K562 (cell line): ENCODE results near the gene RBM26. TPM values are rescaled to one million over a fixed set of nuclear protein-coding genes. Genes with fewer than 3 reads are reported as not detected.

ENCODE experiments used
- ATAC-seq: fragments of 200-7000 bp; cut with Tn5 transposase; 3 replicates; pipeline ENCODE4 v1.9.1; 2020; ENCODE audit warnings: moderate library complexity
- BruUV-seq: library from RNA; stranded (reverse); fragments of 400-500 nt; replicated peaks from 2 replicates; lab custom pipeline; 2021; lab: Mats Ljungman, UMichigan
- CTCF ChIA-PET: fragments of 300-600 bp; formaldehyde crosslinking; extraction: SDS; loops from one replicate; lab custom pipeline; 2021; ENCODE audit warnings: low intra/inter-chr PET ratio; lab: Yijun Ruan, JAX
- POLR2A ChIA-PET: fragments of 300-600, 350-650 bp; sonication (Branson Sonifier 250); formaldehyde crosslinking; extraction: SDS; loops from one replicate; lab custom pipeline; 2021; ENCODE audit warnings: antibody characterized with exemption, inconsistent platforms; lab: Yijun Ruan, JAX
- DNase-seq, 4 experiments: peaks; one replicate each; pipeline versions ENCODE4 v3.0.0 to v3.0.0-alpha.2; 2011 to 2018; ENCODE audit warnings: low spot score in 3 of 4, mixed read lengths in 3 of 4; ENCODE audit errors: extremely low read depth in 1 of 4
- FAIRE-seq: peaks from 2 replicates; lab custom pipeline; 2011; peaks lifted over from hg19 to GRCh38; lab: Jason Lieb, UNC
- H2AFZ ChIP-seq: 2 replicates; pipeline ENCODE4 v1.6.0; 2011; ENCODE audit warnings: low read depth, low read length, control low read depth, inconsistent platforms
- H3K27ac ChIP-seq: fragments of 200-600 bp; 3 replicates; pipeline ENCODE4 v1.8.0; 2011; ENCODE audit warnings: low read depth, mild to moderate bottlenecking, control low read depth, inconsistent platforms, low read length, moderate library complexity, mixed read lengths; ENCODE audit errors: extremely low read depth
- H3K27me3 ChIP-seq, 2 experiments: fragments of 300-600 bp in 1 of 2; 2 replicates in 1 of 2; 3 replicates in 1 of 2; pipeline versions ENCODE4 v1.6.0 to v1.8.0; 2011; ENCODE audit warnings: inconsistent platforms in 2 of 2, low read length in 2 of 2, mild to moderate bottlenecking in 1 of 2, mixed read lengths in 1 of 2, moderate library complexity in 1 of 2; ENCODE audit not compliant: control insufficient read depth in 2 of 2, insufficient read depth in 2 of 2
- H3K36me3 ChIP-seq: fragments of 300-600 bp; 3 replicates; pipeline ENCODE4 v1.8.0; 2011; ENCODE audit warnings: mild to moderate bottlenecking, low read length, inconsistent platforms; ENCODE audit not compliant: control insufficient read depth, insufficient read depth
- H3K4me1 ChIP-seq, 2 experiments: fragments of 200-600 bp in 1 of 2; replicated peaks in 1 of 2; 2 replicates in 1 of 2; 3 replicates in 1 of 2; pipeline versions ENCODE4 v1.5.1 to v1.8.0; 2011; ENCODE audit warnings: inconsistent platforms in 2 of 2, low read length in 2 of 2, mild to moderate bottlenecking in 1 of 2, mixed read lengths in 1 of 2, moderate library complexity in 1 of 2; ENCODE audit not compliant: control insufficient read depth in 2 of 2, insufficient read depth in 2 of 2
- H3K4me2 ChIP-seq: 2 replicates; pipeline ENCODE4 v1.6.1; 2011; ENCODE audit warnings: low read length, control low read depth, inconsistent platforms, mixed read lengths; ENCODE audit not compliant: insufficient read depth
- H3K4me3 ChIP-seq: fragments of 200-600 bp; sonication (generic), shearing (Covaris generic); 2 replicates; pipeline ENCODE4 v1.5.1; 2016; ENCODE audit warnings: control low read depth, inconsistent platforms
- H3K79me2 ChIP-seq: fragments of 200-600 bp; 3 replicates; pipeline ENCODE4 v1.8.0; 2011; ENCODE audit warnings: low read length, inconsistent platforms; ENCODE audit not compliant: control insufficient read depth, insufficient read depth
- H3K9ac ChIP-seq, 2 experiments: 2 replicates each; pipeline versions ENCODE4 v1.6.0 to v1.6.1; 2011; ENCODE audit warnings: low read depth in 2 of 2, low read length in 2 of 2, control low read depth in 1 of 2, inconsistent platforms in 1 of 2, mild to moderate bottlenecking in 1 of 2, mixed read lengths in 1 of 2; ENCODE audit not compliant: insufficient read depth in 1 of 2
- H3K9me1 ChIP-seq: one replicate; pipeline ENCODE4 v1.6.0; 2011; ENCODE audit warnings: inconsistent platforms, mild to moderate bottlenecking, low read length, moderate library complexity; ENCODE audit not compliant: control insufficient read depth, insufficient read depth
- H3K9me3 ChIP-seq: replicated peaks from 2 replicates; pipeline ENCODE4 v1.5.1; 2011; ENCODE audit warnings: low read depth, low read length, inconsistent platforms; ENCODE audit not compliant: control insufficient read depth, insufficient read depth
- H4K20me1 ChIP-seq: replicated peaks from 2 replicates; pipeline ENCODE4 v1.6.1; 2011; ENCODE audit warnings: low read length, inconsistent platforms, mixed read lengths; ENCODE audit not compliant: control insufficient read depth, insufficient read depth
- CHD2 ChIP-seq: IDR thresholded peaks from 2 replicates; pipeline ENCODE4 v1.6.1; 2011; ENCODE audit warnings: low read depth, low read length
- EP400 ChIP-seq: fragments of 450-650 bp; IDR thresholded peaks from 2 replicates; pipeline ENCODE4 v1.6.1; 2017; ENCODE audit warnings: antibody characterized with exemption, mild to moderate bottlenecking, moderate library complexity
- HEY1 ChIP-seq: fragments of 250-450 bp; sonication (Bioruptor Pico); IDR thresholded peaks from 2 replicates; pipeline ENCODE4 v1.5.0; 2020; ENCODE audit warnings: mild to moderate bottlenecking, moderate library complexity, borderline replicate concordance
- HNRNPLL ChIP-seq: fragments of 200-400 bp; formaldehyde crosslinking; IDR thresholded peaks from 2 replicates; pipeline ENCODE4 v1.6.1; 2017; ENCODE audit warnings: low read length, low read depth, mild to moderate bottlenecking; ENCODE audit not compliant: poor library complexity, severe bottlenecking
- KLF10 ChIP-seq: fragments of 250-450 bp; sonication (Bioruptor Pico); IDR thresholded peaks from 2 replicates; pipeline ENCODE4 v1.6.1; 2021; ENCODE audit warnings: matching md5 sums
- MEF2A ChIP-seq: IDR thresholded peaks from 2 replicates; pipeline ENCODE4 v1.6.1; 2011; ENCODE audit warnings: low read depth, mild to moderate bottlenecking, low read length, moderate library complexity; ENCODE audit not compliant: control insufficient read depth
- MTF1 ChIP-seq: fragments of 250-450 bp; sonication (Bioruptor Pico); IDR thresholded peaks from 2 replicates; pipeline ENCODE4 v1.9.0; 2021; ENCODE audit warnings: moderate library complexity, mild to moderate bottlenecking, inconsistent platforms, borderline replicate concordance
- NFE2L1 ChIP-seq: fragments of 450-650 bp; IDR thresholded peaks from 2 replicates; pipeline ENCODE4 v1.6.1; 2016; ENCODE audit warnings: missing genetic modification characterization, low read depth, mild to moderate bottlenecking, missing compliant biosample characterization, moderate library complexity, borderline replicate concordance
- SMARCB1 ChIP-seq: IDR thresholded peaks from 2 replicates; pipeline ENCODE4 v1.6.1; 2011; ENCODE audit warnings: improper control_type of control experiment, low read depth; ENCODE audit not compliant: insufficient read length
- TGIF2 ChIP-seq: sonication (generic); formaldehyde crosslinking; IDR thresholded peaks from 2 replicates; pipeline ENCODE4 v1.8.1; 2022; ENCODE audit warnings: mild to moderate bottlenecking, missing genetic modification reagents, moderate library complexity
- ZC3H11A ChIP-seq: IDR thresholded peaks from 2 replicates; pipeline ENCODE4 v1.6.1; 2012; ENCODE audit warnings: low read depth, low read length, improper control_type of control experiment
- ZNF134 ChIP-seq: fragments of 250-450 bp; sonication (Bioruptor Pico); conservative IDR thresholded peaks from 2 replicates; pipeline ENCODE4 v1.4.0; 2020
- ZNF184 ChIP-seq: sonication (generic); formaldehyde crosslinking; IDR thresholded peaks from 2 replicates; pipeline ENCODE4 v1.5.0; 2020; ENCODE audit warnings: missing genetic modification reagents
- ZNF354B ChIP-seq: fragments of 250-450 bp; sonication (Bioruptor Pico); IDR thresholded peaks from 2 replicates; pipeline ENCODE4 v1.4.0; 2020
- ZNF699 ChIP-seq: fragments of 250-450 bp; sonication (Bioruptor Pico); IDR thresholded peaks from 2 replicates; pipeline ENCODE4 v1.8.0; 2021; ENCODE audit warnings: mild to moderate bottlenecking, moderate library complexity; ENCODE audit not compliant: insufficient replicate concordance
- WGBS: fragments of 100-300 bp; shearing (Covaris generic); methylation state at CpG from one replicate; pipeline ENCODE4 v1.1.6; 2016; ENCODE audit warnings: low coverage, mixed read lengths; ENCODE audit not compliant: insufficient coverage; ENCODE audit errors: missing lambda C conversion rate; 5-methylcytosine and 5-hydroxymethylcytosine counted together
- in situ Hi-C: fragments of 300-500 bp; cut with MboI; formaldehyde crosslinking; loops from 4 replicates; pipeline ENCODE4 v1.15.0; 2018; ENCODE audit warnings: inconsistent platforms, mixed read lengths
- intact Hi-C: fragments of 100-400 bp; cut with micrococcal nuclease; formaldehyde crosslinking; loops from 2 replicates; pipeline ENCODE4 v1.14.2; 2022
- polyA plus RNA-seq, 8 experiments: library from polyadenylated mRNA; depleted of rRNA in 4 of 8; stranded (reverse) in 5 of 8; unstranded in 3 of 8; fragments of >200 nt; fragmentation: Nextera tagmentation in 2 of 8; fragmentation: Illumina TruSeq in 1 of 8; extraction: Ambion mirVana in 2 of 8; extraction: Trizol in 1 of 8; gene quantifications; 2 replicates each; pipeline versions ENCODE4 v1.2.1 to v1.2.3, GENCODE V29; 2011 to 2014; ENCODE audit warnings: inconsistent platforms in 1 of 8, missing spikeins in 1 of 8
- total RNA-seq, 7 experiments: library from RNA; depleted of rRNA in 6 of 7; stranded (reverse); fragments of >200 nt in 6 of 7; fragmentation: Illumina TruSeq in 2 of 7; extraction: Trizol in 2 of 7; gene quantifications; 2 replicates each; pipeline versions ENCODE4 v1.2.1 to v1.2.3, GENCODE V29; 2011 to 2021; ENCODE audit warnings: low replicate concordance in 1 of 7
- TF ChIP-seq, protein P1 (sequence below): fragments of 450-650 bp; formaldehyde crosslinking; IDR thresholded peaks from 2 replicates; pipeline ENCODE4 v1.4.0; 2022; ENCODE audit warnings: missing genetic modification characterization
- TF ChIP-seq, protein P2 (sequence below): IDR thresholded peaks from 2 replicates; pipeline ENCODE4 v1.6.1; 2012; ENCODE audit warnings: low read depth, low read length, improper control_type of control experiment, borderline replicate concordance
- TF ChIP-seq, protein P3 (sequence below): fragments of 250-450 bp; sonication (Bioruptor Pico); IDR thresholded peaks from 2 replicates; pipeline ENCODE4 v1.8.0; 2021; ENCODE audit warnings: moderate library complexity, mild to moderate bottlenecking, inconsistent platforms

RBM26 gene
- total and polyA plus RNA-seq, 9 of the 15 experiments (the other 6 are each of a cell fraction or from before 2014, with no cell fraction given), result 10.0 to 42.4 (median 26.4) TPM

DNA sequence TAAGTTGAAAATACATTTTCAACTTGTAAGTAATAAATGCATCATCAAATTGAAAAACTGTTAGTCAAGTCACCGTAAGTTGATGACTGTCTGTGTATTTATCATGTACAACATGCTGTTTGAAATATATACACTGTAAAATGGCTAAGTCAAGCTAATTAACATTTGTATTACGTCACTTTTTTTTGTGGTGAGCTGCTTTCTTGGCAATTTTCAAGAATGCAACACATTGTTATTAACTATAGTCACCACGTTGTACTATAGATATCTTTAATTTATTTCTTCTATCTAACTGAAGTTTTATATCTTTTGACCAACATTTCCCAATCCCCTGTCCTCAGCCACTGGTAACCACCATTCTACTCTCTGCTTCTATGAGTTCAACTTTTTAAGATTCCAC lies 57.0 kb downstream of the RBM26 start:
- BruUV-seq, result no TSS peak
- H3K4me2 ChIP-seq, result no peak overlapping the region
- 78% methylated on average over 3 of the region's 3 CpGs for WGBS
- no peak overlapping the region for H3K9ac ChIP-seq
- no peaks in the 10 kb centered on the region for H3K9me3 ChIP-seq
- in situ Hi-C loops (no loop called here), intact Hi-C loops (no loop called here)
- no peak overlapping the region for H2AFZ ChIP-seq
- 0 out of 3 replicates have a peak, but pooled peaks cover 3% of the 10 kb centered on the region for H3K79me2 ChIP-seq
- no peak for FAIRE-seq
- no peaks in the 10 kb centered on the region for H4K20me1 ChIP-seq
- ChIA-PET POLR2A (no interaction called here), CTCF (no interaction called here)
- ATAC-seq, result no peak
- H3K36me3 ChIP-seq, result peaks cover 73% of the 10 kb centered on the region
- H3K9me1 ChIP-seq, result no peaks in the 10 kb centered on the region
- no peak overlapping the region for H3K4me3 ChIP-seq
- no peak overlapping the region for H3K27ac ChIP-seq
- no peak for DNase-seq
- no peaks in the 10 kb centered on the region for H3K27me3 ChIP-seq
- H3K4me1 ChIP-seq, result no peaks in the 10 kb centered on the region
- TF ChIP-seq MTF1 (CRISPR knock-in tag) (no peak), ZC3H11A (no peak), ZNF184 (no peak), HNRNPLL (no peak), SMARCB1 (no peak), CHD2 (no peak), EP400 (no peak), ZNF699 (CRISPR knock-in tag) (no peak), ZNF134 (CRISPR knock-in tag) (no peak), TGIF2 (CRISPR knock-in tag) (no peak), KLF10 (no peak), MEF2A (no peak), NFE2L1 (tag) (no peak), ZNF354B (CRISPR knock-in tag) (no peak), HEY1 (CRISPR knock-in tag) (no peak)
- TF ChIP-seq, protein P1, sequence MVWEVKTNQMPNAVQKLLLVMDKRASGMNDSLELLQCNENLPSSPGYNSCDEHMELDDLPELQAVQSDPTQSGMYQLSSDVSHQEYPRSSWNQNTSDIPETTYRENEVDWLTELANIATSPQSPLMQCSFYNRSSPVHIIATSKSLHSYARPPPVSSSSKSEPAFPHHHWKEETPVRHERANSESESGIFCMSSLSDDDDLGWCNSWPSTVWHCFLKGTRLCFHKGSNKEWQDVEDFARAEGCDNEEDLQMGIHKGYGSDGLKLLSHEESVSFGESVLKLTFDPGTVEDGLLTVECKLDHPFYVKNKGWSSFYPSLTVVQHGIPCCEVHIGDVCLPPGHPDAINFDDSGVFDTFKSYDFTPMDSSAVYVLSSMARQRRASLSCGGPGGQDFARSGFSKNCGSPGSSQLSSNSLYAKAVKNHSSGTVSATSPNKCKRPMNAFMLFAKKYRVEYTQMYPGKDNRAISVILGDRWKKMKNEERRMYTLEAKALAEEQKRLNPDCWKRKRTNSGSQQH (CRISPR knock-in tag), result no peak
- TF ChIP-seq, protein P2, sequence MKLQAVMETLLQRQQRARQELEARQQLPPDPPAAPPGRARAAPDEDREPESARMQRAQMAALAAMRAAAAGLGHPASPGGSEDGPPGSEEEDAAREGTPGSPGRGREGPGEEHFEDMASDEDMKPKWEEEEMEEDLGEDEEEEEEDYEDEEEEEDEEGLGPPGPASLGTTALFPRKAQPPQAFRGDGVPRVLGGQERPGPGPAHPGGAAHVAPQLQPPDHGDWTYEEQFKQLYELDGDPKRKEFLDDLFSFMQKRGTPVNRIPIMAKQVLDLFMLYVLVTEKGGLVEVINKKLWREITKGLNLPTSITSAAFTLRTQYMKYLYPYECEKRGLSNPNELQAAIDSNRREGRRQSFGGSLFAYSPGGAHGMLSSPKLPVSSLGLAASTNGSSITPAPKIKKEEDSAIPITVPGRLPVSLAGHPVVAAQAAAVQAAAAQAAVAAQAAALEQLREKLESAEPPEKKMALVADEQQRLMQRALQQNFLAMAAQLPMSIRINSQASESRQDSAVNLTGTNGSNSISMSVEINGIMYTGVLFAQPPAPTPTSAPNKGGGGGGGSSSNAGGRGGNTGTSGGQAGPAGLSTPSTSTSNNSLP, result no peak
- TF ChIP-seq, protein P3, sequence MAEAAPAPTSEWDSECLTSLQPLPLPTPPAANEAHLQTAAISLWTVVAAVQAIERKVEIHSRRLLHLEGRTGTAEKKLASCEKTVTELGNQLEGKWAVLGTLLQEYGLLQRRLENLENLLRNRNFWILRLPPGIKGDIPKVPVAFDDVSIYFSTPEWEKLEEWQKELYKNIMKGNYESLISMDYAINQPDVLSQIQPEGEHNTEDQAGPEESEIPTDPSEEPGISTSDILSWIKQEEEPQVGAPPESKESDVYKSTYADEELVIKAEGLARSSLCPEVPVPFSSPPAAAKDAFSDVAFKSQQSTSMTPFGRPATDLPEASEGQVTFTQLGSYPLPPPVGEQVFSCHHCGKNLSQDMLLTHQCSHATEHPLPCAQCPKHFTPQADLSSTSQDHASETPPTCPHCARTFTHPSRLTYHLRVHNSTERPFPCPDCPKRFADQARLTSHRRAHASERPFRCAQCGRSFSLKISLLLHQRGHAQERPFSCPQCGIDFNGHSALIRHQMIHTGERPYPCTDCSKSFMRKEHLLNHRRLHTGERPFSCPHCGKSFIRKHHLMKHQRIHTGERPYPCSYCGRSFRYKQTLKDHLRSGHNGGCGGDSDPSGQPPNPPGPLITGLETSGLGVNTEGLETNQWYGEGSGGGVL (CRISPR knock-in tag), result no peak
